Panc1 (cell line): Measurements from ENCODE around the gene PSMD13. TPM values are rescaled to one million over a fixed set of nuclear protein-coding genes. Genes with fewer than 3 reads are reported as not detected.
A peak's percentile ranks its signal among the peaks of the same experiment; 100 is the strongest.

Experiments
- ATAC-seq: fragments of 200-7000 bp; cut with Tn5 transposase; 2 replicates; pipeline ENCODE4 v1.9.1; 2020; ENCODE audit warnings: mild to moderate bottlenecking, moderate library complexity
- BruUV-seq: library from RNA; stranded (reverse); fragments of 400-500 nt; replicated peaks from 2 replicates; lab custom pipeline; 2021; lab: Mats Ljungman, UMichigan
- CTCF ChIA-PET: fragments of 300-600 bp; sonication (Branson Sonifier 250); formaldehyde crosslinking; loops from one replicate; lab custom pipeline; 2022; ENCODE audit warnings: antibody characterized with exemption; lab: Charles Lee
- POLR2A ChIA-PET: fragments of 300-600 bp; sonication (Branson Sonifier 250); formaldehyde crosslinking; loops from one replicate; lab custom pipeline; 2022; ENCODE audit warnings: antibody characterized with exemption; lab: Charles Lee
- DNase-seq: peaks from one replicate; pipeline ENCODE4 v3.0.0-alpha.2; 2010; ENCODE audit warnings: low read depth, low spot score
- H3K27ac ChIP-seq: 2 replicates; pipeline ENCODE4 v1.5.1; 2011; ENCODE audit warnings: mild to moderate bottlenecking, low read length, inconsistent platforms
- H3K27me3 ChIP-seq: fragments of 200-500 bp; sonication (Bioruptor generic); 2 replicates; pipeline ENCODE4 v1.6.0; 2014; ENCODE audit warnings: low read length, inconsistent platforms; ENCODE audit not compliant: control insufficient read depth, insufficient read depth
- H3K36me3 ChIP-seq: fragments of 200-500 bp; sonication (Bioruptor generic); 2 replicates; pipeline ENCODE4 v1.5.1; 2014; ENCODE audit warnings: inconsistent platforms, mild to moderate bottlenecking, low read length, moderate library complexity; ENCODE audit not compliant: control insufficient read depth, insufficient read depth
- H3K4me1 ChIP-seq: 2 replicates; pipeline ENCODE4 v1.5.1; 2011; ENCODE audit warnings: inconsistent platforms, mild to moderate bottlenecking, low read length, moderate library complexity; ENCODE audit not compliant: control insufficient read depth, insufficient read depth
- H3K4me3 ChIP-seq, 2 experiments: 2 replicates each; pipeline ENCODE4 v1.5.1; 2011 to 2012; ENCODE audit warnings: low read depth in 2 of 2, low read length in 2 of 2, mild to moderate bottlenecking in 2 of 2, inconsistent platforms in 1 of 2, moderate library complexity in 1 of 2
- H3K9me3 ChIP-seq: fragments of 200-500 bp; sonication (Bioruptor generic); 2 replicates; pipeline ENCODE4 v1.5.1; 2014; ENCODE audit warnings: low read depth, mild to moderate bottlenecking, inconsistent platforms, low read length, moderate library complexity; ENCODE audit not compliant: control insufficient read depth, insufficient read depth
- POLR2AphosphoS5 ChIP-seq: IDR thresholded peaks from 2 replicates; pipeline ENCODE4 v1.6.1; 2012; ENCODE audit warnings: mild to moderate bottlenecking, low read depth, low read length, moderate library complexity
- SIN3A ChIP-seq: IDR thresholded peaks from 2 replicates; pipeline ENCODE4 v1.6.1; 2012; ENCODE audit warnings: low read depth, mild to moderate bottlenecking, low read length, moderate library complexity, borderline replicate concordance; ENCODE audit not compliant: insufficient read depth
- TCF7L2 ChIP-seq: IDR thresholded peaks from 2 replicates; pipeline ENCODE4 v1.6.1; 2011; ENCODE audit warnings: mild to moderate bottlenecking, low read depth, low read length, inconsistent platforms
- in situ Hi-C: cut with HindIII; loops from 2 replicates; pipeline ENCODE4 v1.10.0; 2016; ENCODE audit warnings: low sequenced_read_pairs, low pct_unique_long_range_greater_than_20kb
- intact Hi-C: fragments of 100-400 bp; cut with micrococcal nuclease; formaldehyde crosslinking; loops from one replicate; pipeline ENCODE4 v1.10.0; 2022; ENCODE audit not compliant: unreplicated experiment
- total RNA-seq: library from RNA; stranded (reverse); gene quantifications from one replicate; pipeline ENCODE4 v1.2.1, GENCODE V29; 2021; ENCODE audit not compliant: unreplicated experiment
- TF ChIP-seq, protein P1 (sequence below): fragments of 450-650 bp; IDR thresholded peaks from 2 replicates; pipeline ENCODE4 v1.5.1; 2017; ENCODE audit warnings: mild to moderate bottlenecking
- TF ChIP-seq, protein P2 (sequence below), 2 experiments: IDR thresholded peaks; 2 replicates each; pipeline ENCODE4 v1.6.1; 2011 to 2012; ENCODE audit warnings: low read depth in 2 of 2, control low read depth in 1 of 2, low read length in 1 of 2, mild to moderate bottlenecking in 1 of 2, moderate library complexity in 1 of 2; ENCODE audit not compliant: insufficient read depth in 1 of 2

The PSMD13 gene
- total RNA-seq, 1 experiment from 2014 or later: 271 TPM

DNA sequence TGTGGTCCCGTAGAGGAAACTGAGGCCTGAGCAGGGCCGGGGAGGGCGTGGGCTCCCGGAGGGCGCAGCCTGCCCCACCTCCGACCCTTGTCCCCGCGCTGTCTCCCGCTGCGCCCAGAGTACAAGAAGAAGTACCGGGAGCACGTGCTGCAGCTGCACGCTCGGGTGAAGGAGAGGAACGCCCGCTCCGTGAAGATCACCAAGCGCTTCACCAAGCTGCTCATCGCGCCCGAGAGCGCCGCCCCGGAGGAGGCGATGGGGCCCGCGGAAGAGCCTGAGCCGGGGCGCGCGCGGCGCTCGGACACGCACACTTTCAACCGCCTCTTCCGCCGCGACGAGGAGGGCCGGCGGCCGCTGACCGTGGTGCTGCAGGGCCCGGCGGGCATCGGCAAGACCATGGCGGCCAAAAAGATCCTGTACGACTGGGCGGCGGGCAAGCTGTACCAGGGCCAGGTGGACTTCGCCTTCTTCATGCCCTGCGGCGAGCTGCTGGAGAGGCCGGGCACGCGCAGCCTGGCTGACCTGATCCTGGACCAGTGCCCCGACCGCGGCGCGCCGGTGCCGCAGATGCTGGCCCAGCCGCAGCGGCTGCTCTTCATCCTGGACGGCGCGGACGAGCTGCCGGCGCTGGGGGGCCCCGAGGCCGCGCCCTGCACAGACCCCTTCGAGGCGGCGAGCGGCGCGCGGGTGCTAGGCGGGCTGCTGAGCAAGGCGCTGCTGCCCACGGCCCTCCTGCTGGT lies 43.4 kb downstream of the PSMD13 start:
- 0 out of 2 replicates have a peak, but pooled peaks cover 3% of the 10 kb centered on the region for H3K9me3 ChIP-seq
- H3K36me3 ChIP-seq: no peaks in the 10 kb centered on the region
- H3K4me1 ChIP-seq: peaks cover 12% of the 10 kb centered on the region; the same call in 1 of the 2 replicates
- H3K27me3 ChIP-seq: peaks cover 3% of the 10 kb centered on the region
- in situ Hi-C loops (no loop called here), intact Hi-C loops (no loop called here)
- BruUV-seq: no TSS peak
- H3K4me3 ChIP-seq: peak overlapping the region; percentile 37 to 40
- DNase-seq (no peak), ATAC-seq (peak; percentile 63)
- H3K27ac ChIP-seq: no peak overlapping the region
- TF ChIP-seq SIN3A (peak; percentile 85; the same call in 1 of the 2 replicates), TCF7L2 (0 out of 2 replicates have a peak, but pooled peaks have one; percentile 15), POLR2AphosphoS5 (no peak)
- TF ChIP-seq, protein P1, sequence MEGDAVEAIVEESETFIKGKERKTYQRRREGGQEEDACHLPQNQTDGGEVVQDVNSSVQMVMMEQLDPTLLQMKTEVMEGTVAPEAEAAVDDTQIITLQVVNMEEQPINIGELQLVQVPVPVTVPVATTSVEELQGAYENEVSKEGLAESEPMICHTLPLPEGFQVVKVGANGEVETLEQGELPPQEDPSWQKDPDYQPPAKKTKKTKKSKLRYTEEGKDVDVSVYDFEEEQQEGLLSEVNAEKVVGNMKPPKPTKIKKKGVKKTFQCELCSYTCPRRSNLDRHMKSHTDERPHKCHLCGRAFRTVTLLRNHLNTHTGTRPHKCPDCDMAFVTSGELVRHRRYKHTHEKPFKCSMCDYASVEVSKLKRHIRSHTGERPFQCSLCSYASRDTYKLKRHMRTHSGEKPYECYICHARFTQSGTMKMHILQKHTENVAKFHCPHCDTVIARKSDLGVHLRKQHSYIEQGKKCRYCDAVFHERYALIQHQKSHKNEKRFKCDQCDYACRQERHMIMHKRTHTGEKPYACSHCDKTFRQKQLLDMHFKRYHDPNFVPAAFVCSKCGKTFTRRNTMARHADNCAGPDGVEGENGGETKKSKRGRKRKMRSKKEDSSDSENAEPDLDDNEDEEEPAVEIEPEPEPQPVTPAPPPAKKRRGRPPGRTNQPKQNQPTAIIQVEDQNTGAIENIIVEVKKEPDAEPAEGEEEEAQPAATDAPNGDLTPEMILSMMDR: no peak
- TF ChIP-seq, protein P2, sequence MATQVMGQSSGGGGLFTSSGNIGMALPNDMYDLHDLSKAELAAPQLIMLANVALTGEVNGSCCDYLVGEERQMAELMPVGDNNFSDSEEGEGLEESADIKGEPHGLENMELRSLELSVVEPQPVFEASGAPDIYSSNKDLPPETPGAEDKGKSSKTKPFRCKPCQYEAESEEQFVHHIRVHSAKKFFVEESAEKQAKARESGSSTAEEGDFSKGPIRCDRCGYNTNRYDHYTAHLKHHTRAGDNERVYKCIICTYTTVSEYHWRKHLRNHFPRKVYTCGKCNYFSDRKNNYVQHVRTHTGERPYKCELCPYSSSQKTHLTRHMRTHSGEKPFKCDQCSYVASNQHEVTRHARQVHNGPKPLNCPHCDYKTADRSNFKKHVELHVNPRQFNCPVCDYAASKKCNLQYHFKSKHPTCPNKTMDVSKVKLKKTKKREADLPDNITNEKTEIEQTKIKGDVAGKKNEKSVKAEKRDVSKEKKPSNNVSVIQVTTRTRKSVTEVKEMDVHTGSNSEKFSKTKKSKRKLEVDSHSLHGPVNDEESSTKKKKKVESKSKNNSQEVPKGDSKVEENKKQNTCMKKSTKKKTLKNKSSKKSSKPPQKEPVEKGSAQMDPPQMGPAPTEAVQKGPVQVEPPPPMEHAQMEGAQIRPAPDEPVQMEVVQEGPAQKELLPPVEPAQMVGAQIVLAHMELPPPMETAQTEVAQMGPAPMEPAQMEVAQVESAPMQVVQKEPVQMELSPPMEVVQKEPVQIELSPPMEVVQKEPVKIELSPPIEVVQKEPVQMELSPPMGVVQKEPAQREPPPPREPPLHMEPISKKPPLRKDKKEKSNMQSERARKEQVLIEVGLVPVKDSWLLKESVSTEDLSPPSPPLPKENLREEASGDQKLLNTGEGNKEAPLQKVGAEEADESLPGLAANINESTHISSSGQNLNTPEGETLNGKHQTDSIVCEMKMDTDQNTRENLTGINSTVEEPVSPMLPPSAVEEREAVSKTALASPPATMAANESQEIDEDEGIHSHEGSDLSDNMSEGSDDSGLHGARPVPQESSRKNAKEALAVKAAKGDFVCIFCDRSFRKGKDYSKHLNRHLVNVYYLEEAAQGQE (IDR thresholded peaks at IDR 0.05; ENCODE audit: insufficient read depth in 1 of 2, low read depth in 2 of 2, low read length in 1 of 2): peak; percentile 93 to 97
- ChIA-PET CTCF (no interaction called here), POLR2A (interaction anchor here (1.2 kb wide), 1 partner anchor 9 kb away, joined by 3 read pairs; the partner anchor contains the start of gene PGGHG)

DNA sequence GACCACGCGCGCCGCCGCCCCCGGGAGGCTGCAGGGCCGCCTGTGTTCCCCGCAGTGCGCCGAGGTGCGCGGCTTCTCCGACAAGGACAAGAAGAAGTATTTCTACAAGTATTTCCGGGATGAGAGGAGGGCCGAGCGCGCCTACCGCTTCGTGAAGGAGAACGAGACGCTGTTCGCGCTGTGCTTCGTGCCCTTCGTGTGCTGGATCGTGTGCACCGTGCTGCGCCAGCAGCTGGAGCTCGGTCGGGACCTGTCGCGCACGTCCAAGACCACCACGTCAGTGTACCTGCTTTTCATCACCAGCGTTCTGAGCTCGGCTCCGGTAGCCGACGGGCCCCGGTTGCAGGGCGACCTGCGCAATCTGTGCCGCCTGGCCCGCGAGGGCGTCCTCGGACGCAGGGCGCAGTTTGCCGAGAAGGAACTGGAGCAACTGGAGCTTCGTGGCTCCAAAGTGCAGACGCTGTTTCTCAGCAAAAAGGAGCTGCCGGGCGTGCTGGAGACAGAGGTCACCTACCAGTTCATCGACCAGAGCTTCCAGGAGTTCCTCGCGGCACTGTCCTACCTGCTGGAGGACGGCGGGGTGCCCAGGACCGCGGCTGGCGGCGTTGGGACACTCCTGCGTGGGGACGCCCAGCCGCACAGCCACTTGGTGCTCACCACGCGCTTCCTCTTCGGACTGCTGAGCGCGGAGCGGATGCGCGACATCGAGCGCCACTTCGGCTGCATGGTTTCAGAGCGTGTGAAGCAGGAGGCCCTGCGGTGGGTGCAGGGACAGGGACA lies 44.1 kb downstream of the PSMD13 start:
- Histone ChIP-seq H3K27me3 (peaks cover 3% of the 10 kb centered on the region), H3K4me3 (no peak overlapping the region; a peak in 1 of 4 replicates), H3K27ac (no peak overlapping the region), H3K36me3 (no peaks in the 10 kb centered on the region), H3K4me1 (peaks cover 12% of the 10 kb centered on the region; the same call in 1 of the 2 replicates), H3K9me3 (0 out of 2 replicates have a peak, but pooled peaks cover 3% of the 10 kb centered on the region)
- ChIA-PET CTCF (interaction anchor here (0.6 kb wide), 1 partner anchor 21 kb away, joined by 11 read pairs; no protein-coding TSS in a partner anchor), POLR2A (interaction anchor here (1.2 kb wide), 1 partner anchor 9 kb away, joined by 3 read pairs; the partner anchor contains the start of gene PGGHG)
- in situ Hi-C loops: no loop called here
- no TSS peak for BruUV-seq
- intact Hi-C loops: no loop called here
- no peak for DNase-seq
- ATAC-seq: peak; percentile 2; the same call in 1 of the 2 replicates
- TF ChIP-seq POLR2AphosphoS5: no peak
- TF ChIP-seq, protein P1: no peak
- no peak for TF ChIP-seq TCF7L2
- TF ChIP-seq, protein P2 (IDR thresholded peaks at IDR 0.05; ENCODE audit: insufficient read depth in 1 of 2, low read depth in 2 of 2, low read length in 1 of 2): no peak
